Measurements from ENCODE around the gene UCN.
A peak's percentile ranks its signal among the peaks of the same experiment; 100 is the strongest.
"Not testable (repeated sequence)": the region's sequence is repeated elsewhere in the genome, so short reads cannot be mapped to it uniquely, and the experiment has no call there.

UCN gene

GRCh38 chr2:27313882-27314645 lies 5.8 kb upstream of the UCN start:
- no peak for DNase-seq

GRCh38 chr2:27312152-27312551 lies 3.9 kb upstream of the UCN start:
- DNase-seq = no peak

GRCh38 chr2:27309651-27310050 lies 1.4 kb upstream of the UCN start:
- no peak for DNase-seq

GRCh38 chr2:27307545-27308358 lies 493 bp downstream of the UCN start:
- DNase-seq = no peak

- DNase-seq = no peak
Observed at GRCh38 chr2:27307287-27307544, 1.0 kb downstream of the UCN start.

- DNase-seq = peak; percentile 36
Observed at GRCh38 chr2:27306573-27307286, 1.5 kb downstream of the UCN start.

- no peak for DNase-seq
Observed at GRCh38 chr2:27306136-27306535, 2.1 kb downstream of the UCN start.

GRCh38 chr2:27305516-27305915 lies 2.7 kb downstream of the UCN start:
- DNase-seq = no peak

- no peak for DNase-seq
Observed at GRCh38 chr2:27304488-27305240, 3.6 kb downstream of the UCN start.

GRCh38 chr2:27303093-27304025 lies 4.9 kb downstream of the UCN start:
- peak; percentile 12 for DNase-seq

GRCh38 chr2:27300606-27301005 lies 7.6 kb downstream of the UCN start:
- DNase-seq = not testable (repeated sequence)

GRCh38 chr2:27298391-27299080 lies 9.7 kb downstream of the UCN start:
- no peak for DNase-seq

GRCh38 chr2:27297195-27297594 lies 11.1 kb downstream of the UCN start:
- DNase-seq = no peak

GRCh38 chr2:27296481-27296880 lies 11.8 kb downstream of the UCN start:
- DNase-seq = no peak

- no peak for DNase-seq
Observed at GRCh38 chr2:27294928-27295327, 13.3 kb downstream of the UCN start.

- DNase-seq = no peak
Observed at GRCh38 chr2:27291865-27292264, 16.4 kb downstream of the UCN start.

GRCh38 chr2:27290549-27290948 lies 17.7 kb downstream of the UCN start:
- no peak for DNase-seq

GRCh38 chr2:27288610-27289009 lies 19.6 kb downstream of the UCN start:
- no peak for DNase-seq

- DNase-seq = no peak
Observed at GRCh38 chr2:27285481-27285880, 22.8 kb downstream of the UCN start.

- no peak for DNase-seq
Observed at GRCh38 chr2:27284996-27285395, 23.2 kb downstream of the UCN start.

GRCh38 chr2:27282892-27283291 lies 25.4 kb downstream of the UCN start:
- DNase-seq = no peak

Measured in stimulated activated naive CD4-positive, alpha-beta T cell treated with Interleukin-2 at 50 U/mL for 16 hours (primary cell).